A673 (cell line): ENCODE results near the gene GNLY.

Experiments used
- EZH2 ChIP-seq: fragments of 200-600 bp; sonication (generic); IDR thresholded peaks from 2 replicates; pipeline ENCODE4 v1.6.1; 2017; ENCODE audit warnings: borderline replicate concordance, low read depth, mild to moderate bottlenecking, mixed read lengths, antibody characterized with exemption, low read length; ENCODE audit not compliant: poor library complexity, severe bottlenecking
- TF ChIP-seq, protein P1 (sequence below): fragments of 300-800, 200-600 bp; sonication (generic); conservative IDR thresholded peaks from 2 replicates; pipeline ENCODE4 v1.5.1; 2017; ENCODE audit warnings: low read depth, mild to moderate bottlenecking, antibody characterized with exemption, low read length, moderate library complexity, mixed read lengths

- TF ChIP-seq, protein P1, sequence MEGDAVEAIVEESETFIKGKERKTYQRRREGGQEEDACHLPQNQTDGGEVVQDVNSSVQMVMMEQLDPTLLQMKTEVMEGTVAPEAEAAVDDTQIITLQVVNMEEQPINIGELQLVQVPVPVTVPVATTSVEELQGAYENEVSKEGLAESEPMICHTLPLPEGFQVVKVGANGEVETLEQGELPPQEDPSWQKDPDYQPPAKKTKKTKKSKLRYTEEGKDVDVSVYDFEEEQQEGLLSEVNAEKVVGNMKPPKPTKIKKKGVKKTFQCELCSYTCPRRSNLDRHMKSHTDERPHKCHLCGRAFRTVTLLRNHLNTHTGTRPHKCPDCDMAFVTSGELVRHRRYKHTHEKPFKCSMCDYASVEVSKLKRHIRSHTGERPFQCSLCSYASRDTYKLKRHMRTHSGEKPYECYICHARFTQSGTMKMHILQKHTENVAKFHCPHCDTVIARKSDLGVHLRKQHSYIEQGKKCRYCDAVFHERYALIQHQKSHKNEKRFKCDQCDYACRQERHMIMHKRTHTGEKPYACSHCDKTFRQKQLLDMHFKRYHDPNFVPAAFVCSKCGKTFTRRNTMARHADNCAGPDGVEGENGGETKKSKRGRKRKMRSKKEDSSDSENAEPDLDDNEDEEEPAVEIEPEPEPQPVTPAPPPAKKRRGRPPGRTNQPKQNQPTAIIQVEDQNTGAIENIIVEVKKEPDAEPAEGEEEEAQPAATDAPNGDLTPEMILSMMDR: no peak
- no peak for TF ChIP-seq EZH2
These were observed 40.2 kb upstream of the GNLY start for GRCh38 chr2:85653996-85654395.
